Body of pancreas (tissue), 4 donors: Measurements from ENCODE around the gene UBE2L5.

Source experiments
- POLR2A ChIP-seq, 3 donors: fragments of 450-650 bp; IDR thresholded peaks; one replicate each; pipeline ENCODE4 v1.6.1; 2016; ENCODE audit warnings: antibody characterized with exemption in 3 of 3, mild to moderate bottlenecking in 2 of 3
- TF ChIP-seq, protein P1 (sequence below), 7 experiments: fragments of 450-650 bp in 4 of 7; fragments of 200-600 bp in 3 of 7; sonication (generic) in 3 of 7; IDR thresholded peaks; one replicate each; pipeline ENCODE4 v1.5.1; 2016 to 2019; ENCODE audit warnings: antibody characterized with exemption in 7 of 7

DNA sequence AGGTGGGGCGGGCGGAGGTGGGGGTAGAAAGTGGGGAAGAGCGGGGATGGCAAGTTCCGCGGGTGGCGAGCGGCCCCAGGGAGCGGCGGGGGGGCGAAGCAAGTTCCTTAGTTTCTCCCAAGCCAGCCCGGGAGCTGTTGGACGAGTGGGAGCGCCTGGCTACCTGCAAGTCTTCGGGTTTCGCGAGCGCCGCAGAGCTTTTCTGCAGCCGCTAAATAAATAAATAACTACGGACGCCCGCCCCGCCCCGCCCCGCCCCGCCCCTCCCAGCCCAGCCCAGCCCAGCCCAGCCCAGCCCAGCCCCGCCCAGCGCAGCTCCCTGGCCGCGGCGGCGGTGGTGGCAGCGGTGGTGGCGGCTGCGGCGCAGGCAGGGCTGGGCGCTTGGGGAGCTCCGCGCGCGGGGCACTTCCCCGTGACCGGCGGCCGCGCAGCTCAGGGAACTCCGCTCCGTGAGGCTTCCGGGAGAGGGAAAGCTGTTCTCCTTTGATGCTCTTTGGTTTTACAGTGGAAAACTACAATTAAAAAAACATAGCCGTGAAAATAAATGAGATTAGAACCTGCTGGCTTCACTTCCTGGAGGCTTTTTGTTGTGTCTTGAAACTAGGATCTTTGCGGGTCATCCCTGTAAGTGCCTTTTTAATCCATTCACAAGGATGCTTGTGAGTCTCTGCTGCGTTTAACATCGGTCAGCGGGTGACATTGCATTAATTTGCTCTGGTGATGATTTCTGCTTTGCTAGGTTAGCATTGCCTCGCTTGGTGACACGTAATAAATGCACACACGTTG, at the start of gene UBE2L5:
- TF ChIP-seq, protein P1, sequence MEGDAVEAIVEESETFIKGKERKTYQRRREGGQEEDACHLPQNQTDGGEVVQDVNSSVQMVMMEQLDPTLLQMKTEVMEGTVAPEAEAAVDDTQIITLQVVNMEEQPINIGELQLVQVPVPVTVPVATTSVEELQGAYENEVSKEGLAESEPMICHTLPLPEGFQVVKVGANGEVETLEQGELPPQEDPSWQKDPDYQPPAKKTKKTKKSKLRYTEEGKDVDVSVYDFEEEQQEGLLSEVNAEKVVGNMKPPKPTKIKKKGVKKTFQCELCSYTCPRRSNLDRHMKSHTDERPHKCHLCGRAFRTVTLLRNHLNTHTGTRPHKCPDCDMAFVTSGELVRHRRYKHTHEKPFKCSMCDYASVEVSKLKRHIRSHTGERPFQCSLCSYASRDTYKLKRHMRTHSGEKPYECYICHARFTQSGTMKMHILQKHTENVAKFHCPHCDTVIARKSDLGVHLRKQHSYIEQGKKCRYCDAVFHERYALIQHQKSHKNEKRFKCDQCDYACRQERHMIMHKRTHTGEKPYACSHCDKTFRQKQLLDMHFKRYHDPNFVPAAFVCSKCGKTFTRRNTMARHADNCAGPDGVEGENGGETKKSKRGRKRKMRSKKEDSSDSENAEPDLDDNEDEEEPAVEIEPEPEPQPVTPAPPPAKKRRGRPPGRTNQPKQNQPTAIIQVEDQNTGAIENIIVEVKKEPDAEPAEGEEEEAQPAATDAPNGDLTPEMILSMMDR (IDR thresholded peaks at IDR 0.05) = no peak
- peak; percentile 77 to 84 (median 81) for TF ChIP-seq POLR2A (IDR thresholded peaks at IDR 0.05)
